Mucosa of descending colon (tissue), 3 donors: Measurements from ENCODE around the gene TSPO2. TPM values are rescaled to one million over a fixed set of nuclear protein-coding genes. Genes with fewer than 3 reads are reported as not detected.

Experiments
- ATAC-seq: fragments of 200-7000 bp; cut with Tn5 transposase; one replicate; pipeline ENCODE4 v1.9.1; 2020; ENCODE audit warnings: mild to moderate bottlenecking, moderate library complexity
- DNase-seq, 3 donors: peaks; one replicate each; pipeline ENCODE4 v3.0.0-alpha.2; 2020
- H3K36me3 ChIP-seq: fragments of 200-600 bp; one replicate; pipeline ENCODE4 v1.8.0; 2021; ENCODE audit warnings: low read depth, mild to moderate bottlenecking
- H3K4me1 ChIP-seq: fragments of 200-600 bp; one replicate; pipeline ENCODE4 v1.8.0; 2021; ENCODE audit warnings: low read depth, mild to moderate bottlenecking
- H3K4me3 ChIP-seq: fragments of 200-600 bp; one replicate; pipeline ENCODE4 v1.8.0; 2021; ENCODE audit warnings: mild to moderate bottlenecking
- H3K9me3 ChIP-seq: fragments of 200-600 bp; one replicate; pipeline ENCODE4 v1.8.0; 2021; ENCODE audit warnings: mild to moderate bottlenecking
- intact Hi-C, 2 donors: fragments of 100-400 bp; cut with DNase I in 1 of 2; cut with micrococcal nuclease in 1 of 2; formaldehyde crosslinking; loops; one replicate each; pipeline versions ENCODE4 v1.11.0 to v1.11.1; 2022; cut with DNase I, micrococcal nuclease
- total RNA-seq, 3 donors: library from RNA; stranded (reverse); fragmentation: NEBNext Ultra II Directional in 2 of 3; extraction: Animal tissue kit (Norgen Biotek cat#: 25700) in 2 of 3; gene quantifications; one replicate each; pipeline versions ENCODE4 v1.2.1 to v1.2.4, GENCODE V29; 2021 to 2023
- TF ChIP-seq, protein P1 (sequence below): fragments of 200-600 bp; IDR thresholded peaks from one replicate; pipeline ENCODE4 v1.8.0; 2022; ENCODE audit warnings: antibody characterized with exemption, mild to moderate bottlenecking
- donor health status: DM: no; HTN: no; CAD: no; lungs with moderate emphysema.
- donor health status: DM: no; HTN: no; CAD: no.
- donor health status: DM: no; HTN: yes; CAD: no.

TSPO2 gene
- total RNA-seq, 3 donors from 2014 or later: 0.48 TPM; not detected in 2

DNA sequence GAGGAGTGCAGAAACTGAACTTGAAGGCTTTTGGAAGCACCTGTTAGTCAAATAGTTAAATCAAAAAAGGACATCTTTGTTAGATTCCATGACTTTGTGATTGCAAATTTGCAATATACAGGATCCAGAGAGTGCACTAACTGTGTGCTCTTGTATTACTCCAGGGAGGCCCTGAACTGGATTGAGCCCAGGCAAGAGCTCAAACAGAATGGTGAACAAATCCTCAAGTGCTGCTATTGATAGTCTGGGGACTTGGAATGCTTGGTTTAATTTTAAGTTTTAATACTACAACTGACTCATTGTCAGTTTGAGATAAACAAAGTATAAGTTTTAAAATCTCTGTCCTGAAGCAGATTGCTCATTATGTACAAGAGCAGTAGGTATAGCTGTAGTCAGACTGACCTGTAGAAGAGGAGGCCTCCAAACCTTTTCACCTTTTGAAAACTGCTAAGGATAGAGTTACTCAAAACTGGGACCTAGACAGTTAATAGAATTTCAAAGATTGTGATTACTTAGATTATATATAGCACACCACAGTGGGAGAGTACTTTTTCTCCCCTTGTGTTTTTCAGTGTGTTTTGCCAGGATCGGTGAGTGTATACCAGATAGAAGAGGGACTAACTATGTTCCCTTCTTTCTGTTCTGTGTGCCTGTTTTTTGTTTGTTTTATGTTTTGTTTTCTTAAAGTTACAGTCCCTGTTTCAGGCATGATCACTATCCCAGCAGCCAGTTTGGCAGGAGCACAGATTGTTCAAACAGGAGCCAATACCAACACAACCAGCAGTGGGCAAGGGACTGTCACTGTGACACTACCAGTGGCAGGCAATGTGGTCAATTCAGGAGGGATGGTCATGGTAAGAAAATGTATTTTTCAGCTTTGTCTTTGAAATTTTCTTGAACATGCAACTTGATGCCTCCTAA lies 48.8 kb downstream of the TSPO2 start:
- Histone ChIP-seq H3K36me3 (peaks cover 11% of the 10 kb centered on the region), H3K4me1 (no peaks in the 10 kb centered on the region), H3K4me3 (no peak overlapping the region), H3K9me3 (no peaks in the 10 kb centered on the region)
- DNase-seq: no peak
- intact Hi-C loops: no loop called here
- TF ChIP-seq, protein P1, sequence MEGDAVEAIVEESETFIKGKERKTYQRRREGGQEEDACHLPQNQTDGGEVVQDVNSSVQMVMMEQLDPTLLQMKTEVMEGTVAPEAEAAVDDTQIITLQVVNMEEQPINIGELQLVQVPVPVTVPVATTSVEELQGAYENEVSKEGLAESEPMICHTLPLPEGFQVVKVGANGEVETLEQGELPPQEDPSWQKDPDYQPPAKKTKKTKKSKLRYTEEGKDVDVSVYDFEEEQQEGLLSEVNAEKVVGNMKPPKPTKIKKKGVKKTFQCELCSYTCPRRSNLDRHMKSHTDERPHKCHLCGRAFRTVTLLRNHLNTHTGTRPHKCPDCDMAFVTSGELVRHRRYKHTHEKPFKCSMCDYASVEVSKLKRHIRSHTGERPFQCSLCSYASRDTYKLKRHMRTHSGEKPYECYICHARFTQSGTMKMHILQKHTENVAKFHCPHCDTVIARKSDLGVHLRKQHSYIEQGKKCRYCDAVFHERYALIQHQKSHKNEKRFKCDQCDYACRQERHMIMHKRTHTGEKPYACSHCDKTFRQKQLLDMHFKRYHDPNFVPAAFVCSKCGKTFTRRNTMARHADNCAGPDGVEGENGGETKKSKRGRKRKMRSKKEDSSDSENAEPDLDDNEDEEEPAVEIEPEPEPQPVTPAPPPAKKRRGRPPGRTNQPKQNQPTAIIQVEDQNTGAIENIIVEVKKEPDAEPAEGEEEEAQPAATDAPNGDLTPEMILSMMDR: no peak
- ATAC-seq: no peak

GRCh38 chr6:41092421-41093140 lies 50.3 kb downstream of the TSPO2 start:
- H3K4me3 ChIP-seq: no peak overlapping the region
- TF ChIP-seq, protein P1: no peak
- DNase-seq: no peak
- ATAC-seq: no peak
- H3K36me3 ChIP-seq: peaks cover 18% of the 10 kb centered on the region
- H3K9me3 ChIP-seq: no peaks in the 10 kb centered on the region
- no peaks in the 10 kb centered on the region for H3K4me1 ChIP-seq
- intact Hi-C loops: no loop called here

DNA sequence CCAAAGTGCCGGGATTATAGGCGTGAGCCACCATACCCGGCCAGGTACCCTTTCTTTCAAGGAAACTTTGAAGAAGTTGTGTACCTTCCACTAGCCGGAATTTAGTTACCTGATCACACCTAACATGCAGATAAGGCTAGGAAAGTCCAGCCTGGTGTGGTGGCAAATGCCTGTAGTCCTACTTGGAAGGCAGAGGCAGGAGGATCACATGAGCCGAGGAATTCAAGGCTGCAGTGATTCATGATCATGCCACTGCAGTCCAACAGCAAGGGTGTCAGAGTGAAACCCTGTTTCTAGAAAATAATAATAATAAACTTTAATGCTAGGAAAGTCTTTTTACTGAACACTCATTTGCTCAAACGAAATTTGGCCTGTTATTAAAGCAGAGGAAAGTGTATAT lies 51.5 kb downstream of the TSPO2 start:
- no peak for ATAC-seq
- intact Hi-C loops: no loop called here
- TF ChIP-seq, protein P1: no peak

More for the DNA sequence above, 51.5 kb downstream of the TSPO2 start:
- Histone ChIP-seq H3K9me3 (no peaks in the 10 kb centered on the region), H3K4me3 (no peak overlapping the region), H3K36me3 (peaks cover 25% of the 10 kb centered on the region), H3K4me1 (no peaks in the 10 kb centered on the region)
- no peak for DNase-seq

Other genes starting within 250 kb of the TSPO2 start
- gene UNC5CL, start 3.2 kb upstream of the TSPO2 start, total RNA-seq: 1 to 10 TPM; 3.4 to 9.7 (median 7.4) TPM
- gene APOBEC2, start 10.7 kb downstream of the TSPO2 start, total RNA-seq: not detected
- 10 to 100 TPM; 23.0 to 37.4 (median 23.7) TPM for gene OARD1, start 29.9 kb downstream of the TSPO2 start, total RNA-seq
- gene NFYA, start 30.5 kb downstream of the TSPO2 start, total RNA-seq: 10 to 100 TPM; 19.0 to 20.9 (median 20.2) TPM
- gene TREML1, start 111.9 kb downstream of the TSPO2 start, total RNA-seq: under 1 TPM in 1 of 3 donors, not detected in 2; 0.35 TPM
- gene TREM2, start 120.6 kb downstream of the TSPO2 start, total RNA-seq: 1 to 10 TPM in 1 of 3 donors, under 1 TPM in 2; 0.29 to 1.3 (median 0.67) TPM
- not detected for gene TREML2, start 158.7 kb downstream of the TSPO2 start, total RNA-seq
- not detected for gene TREML4, start 185.9 kb downstream of the TSPO2 start, total RNA-seq
- gene TREM1, start 244.2 kb downstream of the TSPO2 start, total RNA-seq: 1 to 10 TPM in 2 of 3 donors, not detected in 1; 1.2 to 2.0 TPM